IMR-90 (cell line): ENCODE data around the gene IQGAP2. TPM values are rescaled to one million over a fixed set of nuclear protein-coding genes. Genes with fewer than 3 reads are reported as not detected.

Experiments
- ATAC-seq: fragments of 200-7000 bp; cut with Tn5 transposase; 2 replicates; pipeline ENCODE4 v1.9.1; 2020; ENCODE audit warnings: low read depth, mild to moderate bottlenecking, moderate library complexity
- BruUV-seq: library from RNA; stranded (reverse); fragments of 400-500 nt; replicated peaks from 2 replicates; lab custom pipeline; 2021; lab: Mats Ljungman, UMichigan
- CTCF ChIA-PET: fragments of 300-600 bp; formaldehyde crosslinking; extraction: SDS; loops from one replicate; lab custom pipeline; 2021; ENCODE audit warnings: antibody characterized with exemption; lab: Yijun Ruan, JAX
- POLR2A ChIA-PET: fragments of 300-600 bp; sonication (Branson Sonifier 250); formaldehyde crosslinking; loops from one replicate; lab custom pipeline; 2022; ENCODE audit warnings: antibody characterized with exemption; ENCODE audit not compliant: unreplicated experiment; lab: Charles Lee
- DNase-seq: peaks from one replicate; pipeline ENCODE4 v3.0.0; 2013
- H2AFZ ChIP-seq: replicated peaks from 2 replicates; pipeline ENCODE3; 2013; ENCODE audit warnings: low read length, mild to moderate bottlenecking; ENCODE audit not compliant: poor library complexity
- H2AK5ac ChIP-seq: 2 replicates; pipeline ENCODE4 v1.6.1; 2013; ENCODE audit warnings: low read depth, low read length, inconsistent platforms
- H2AK9ac ChIP-seq: replicated peaks from 2 replicates; pipeline ENCODE3; 2013; ENCODE audit warnings: mild to moderate bottlenecking, low read depth, low read length, moderate library complexity; ENCODE audit not compliant: poor library complexity
- H2BK120ac ChIP-seq: 2 replicates; pipeline ENCODE4 v1.6.1; 2013; ENCODE audit warnings: low read depth, low read length, inconsistent platforms
- H2BK15ac ChIP-seq: 3 replicates; pipeline ENCODE4 v1.6.1; 2013; ENCODE audit warnings: low read depth, low read length, inconsistent platforms
- H2BK20ac ChIP-seq: 2 replicates; pipeline ENCODE4 v1.6.1; 2013; ENCODE audit warnings: low read depth, mild to moderate bottlenecking, inconsistent platforms, low read length, moderate library complexity
- H2BK5ac ChIP-seq: 2 replicates; pipeline ENCODE4 v1.6.1; 2013; ENCODE audit warnings: mild to moderate bottlenecking, low read depth, low read length, inconsistent platforms; ENCODE audit not compliant: poor library complexity, severe bottlenecking
- H3K14ac ChIP-seq: replicated peaks from 2 replicates; pipeline ENCODE4 v1.6.1; 2013; ENCODE audit warnings: low read depth, low read length, inconsistent platforms
- H3K18ac ChIP-seq: 2 replicates; pipeline ENCODE4 v1.6.1; 2013; ENCODE audit warnings: low read depth, low read length, control low read depth
- H3K23ac ChIP-seq: 2 replicates; pipeline ENCODE4 v1.6.1; 2013; ENCODE audit warnings: low read depth, low read length, inconsistent platforms
- H3K27ac ChIP-seq: 2 replicates; pipeline ENCODE4 v1.5.1; 2013; ENCODE audit warnings: mild to moderate bottlenecking, control low read depth, low read length; ENCODE audit not compliant: insufficient read depth
- H3K27me3 ChIP-seq: 2 replicates; pipeline ENCODE4 v1.6.1; 2013; ENCODE audit warnings: low read length; ENCODE audit not compliant: control insufficient read depth, insufficient read depth
- H3K36me3 ChIP-seq: 2 replicates; pipeline ENCODE4 v1.6.1; 2013; ENCODE audit warnings: low read length, mixed read lengths; ENCODE audit not compliant: control insufficient read depth, insufficient read depth
- H3K4ac ChIP-seq: 2 replicates; pipeline ENCODE4 v1.6.1; 2013; ENCODE audit warnings: low read depth, low read length, inconsistent platforms
- H3K4me1 ChIP-seq: 2 replicates; pipeline ENCODE4 v1.6.1; 2013; ENCODE audit warnings: low read length, mixed read lengths; ENCODE audit not compliant: control insufficient read depth, insufficient read depth
- H3K4me2 ChIP-seq: 2 replicates; pipeline ENCODE4 v1.6.1; 2013; ENCODE audit warnings: low read depth, mild to moderate bottlenecking, control low read depth, low read length, moderate library complexity
- H3K4me3 ChIP-seq: 2 replicates; pipeline ENCODE4 v1.5.1; 2013; ENCODE audit warnings: low read depth, mild to moderate bottlenecking, control low read depth, low read length, moderate library complexity; ENCODE audit not compliant: insufficient read depth
- H3K56ac ChIP-seq: 2 replicates; pipeline ENCODE4 v1.6.1; 2013; ENCODE audit warnings: low read length, inconsistent platforms; ENCODE audit not compliant: insufficient read depth; ENCODE audit errors: extremely low read depth
- H3K79me1 ChIP-seq, 2 experiments: 2 replicates each; pipeline ENCODE4 v1.6.1; 2013; ENCODE audit warnings: low read length in 2 of 2, inconsistent platforms in 1 of 2, low read depth in 1 of 2
- H3K9ac ChIP-seq: 2 replicates; pipeline ENCODE4 v1.6.1; 2013; ENCODE audit warnings: low read depth, low read length, control low read depth
- H3K9me1 ChIP-seq: 2 replicates; pipeline ENCODE4 v1.6.1; 2013; ENCODE audit warnings: low read length, inconsistent platforms; ENCODE audit not compliant: insufficient read depth
- H3K9me3 ChIP-seq: 2 replicates; pipeline ENCODE4 v1.6.1; 2013; ENCODE audit warnings: low read length; ENCODE audit not compliant: control insufficient read depth, insufficient read depth
- H4K20me1 ChIP-seq: 2 replicates; pipeline ENCODE4 v1.6.1; 2013; ENCODE audit warnings: low read length, inconsistent platforms; ENCODE audit not compliant: insufficient read depth
- H4K5ac ChIP-seq: 2 replicates; pipeline ENCODE4 v1.6.1; 2013; ENCODE audit warnings: mild to moderate bottlenecking, low read depth, low read length, control low read depth
- H4K8ac ChIP-seq, 2 experiments: 2 replicates each; pipeline ENCODE4 v1.6.1; 2013; ENCODE audit warnings: low read depth in 2 of 2, low read length in 2 of 2, control low read depth in 1 of 2, inconsistent platforms in 1 of 2
- H4K91ac ChIP-seq: 2 replicates; pipeline ENCODE4 v1.6.1; 2013; ENCODE audit warnings: low read depth, low read length, inconsistent platforms; ENCODE audit not compliant: insufficient read depth
- BHLHE40 ChIP-seq: fragments of 150-350 bp; IDR thresholded peaks from 2 replicates; pipeline ENCODE4 v1.6.1; 2016; ENCODE audit warnings: mild to moderate bottlenecking, low read depth, low read length
- FOS ChIP-seq: fragments of 150-350 bp; IDR thresholded peaks from 2 replicates; pipeline ENCODE4 v1.6.1; 2016; ENCODE audit warnings: low read depth, low read length
- MAZ ChIP-seq: IDR thresholded peaks from 2 replicates; pipeline ENCODE4 v1.6.1; 2012; ENCODE audit warnings: low read depth, mild to moderate bottlenecking, low read length, improper control_type of control experiment, moderate library complexity, borderline replicate concordance
- WGBS, 2 experiments: methylation state at CpG; one replicate each; pipeline versions ENCODE4 v1.1.5 to v1.1.7; 2013; ENCODE audit warnings: missing lambda C conversion rate in 2 of 2; ENCODE audit not compliant: insufficient read length in 1 of 2; ENCODE audit errors: extremely low coverage in 2 of 2; 5-methylcytosine and 5-hydroxymethylcytosine counted together
- dilution Hi-C: fragments of 300-500 bp; cut with HindIII; formaldehyde crosslinking; loops from one replicate; pipeline ENCODE4 v1.14.3; 2018; ENCODE audit warnings: low sequenced_read_pairs; ENCODE audit not compliant: unreplicated experiment
- in situ Hi-C: fragments of 300-500 bp; cut with MboI; formaldehyde crosslinking; loops from 3 replicates; pipeline ENCODE4 v1.14.3; 2019; ENCODE audit warnings: low sequenced_read_pairs, inconsistent platforms, mixed read lengths
- intact Hi-C: fragments of 100-400 bp; cut with micrococcal nuclease; formaldehyde crosslinking; loops from 2 replicates; pipeline ENCODE4 v1.10.0; 2022
- polyA plus RNA-seq, 3 experiments: library from polyadenylated mRNA; depleted of rRNA; stranded (reverse); fragments of >200 nt; gene quantifications; 2 replicates each; pipeline ENCODE4 v1.2.3, GENCODE V29; 2012; ENCODE audit warnings: low replicate concordance in 1 of 3
- total RNA-seq: library from RNA; depleted of rRNA; stranded (reverse); fragments of >200 nt; gene quantifications from 2 replicates; pipeline ENCODE4 v1.2.3, GENCODE V29; 2012

Gene IQGAP2
- total and polyA plus RNA-seq, 2 of the 4 experiments (the other 2 are of a cell fraction), result 0.21 to 0.36 TPM

- Histone ChIP-seq H3K4me1 (no peaks in the 10 kb centered on the region), H3K9me3 (no peaks in the 10 kb centered on the region), H3K18ac (no peak overlapping the region), H3K9me1 (no peaks in the 10 kb centered on the region; the same call in 1 of the 2 replicates), H2AK9ac (no peak overlapping the region), H3K79me1 (no peaks in the 10 kb centered on the region), H2BK20ac (no peak overlapping the region), H3K56ac (no peak overlapping the region), H3K27ac (no peak overlapping the region), H4K91ac (no peak overlapping the region), H3K27me3 (no peaks in the 10 kb centered on the region), H4K20me1 (no peaks in the 10 kb centered on the region), H2AFZ (no peak overlapping the region), H2AK5ac (no peak overlapping the region), H3K4me3 (no peak overlapping the region), H3K23ac (no peak overlapping the region), H3K14ac (no peak overlapping the region), H2BK120ac (no peak overlapping the region), H2BK5ac (no peak overlapping the region), H3K4me2 (no peak overlapping the region), H4K8ac (no peak overlapping the region), H4K5ac (no peak overlapping the region), H3K36me3 (no peaks in the 10 kb centered on the region), H3K9ac (no peak overlapping the region), H3K4ac (no peak overlapping the region), H2BK15ac (0 out of 3 replicates have a peak overlapping the region, but pooled peaks have one; percentile 33)
- dilution Hi-C loops (no loop called here), intact Hi-C loops (no loop called here), in situ Hi-C loops (no loop called here)
- CTCF ChIA-PET, result no interaction called here
- WGBS, 2 experiments, result 87% methylated on average over 5 of the region's 13 CpGs; no CpG with 5 or more reads in 1 of the 2 experiments
- ATAC-seq (no peak), DNase-seq (no peak)
- no TSS peak for BruUV-seq
- no peak for TF ChIP-seq MAZ
- no peak for TF ChIP-seq BHLHE40
- TF ChIP-seq FOS, result no peak
- POLR2A ChIA-PET, result no interaction called here
Measured at GRCh38 chr5:76747706-76748105, 344.6 kb downstream of the IQGAP2 start.
